HepG2 (cell line): ENCODE measurements around the gene INAFM1. TPM values are rescaled to one million over a fixed set of nuclear protein-coding genes. Genes with fewer than 3 reads are reported as not detected.

Experiments used
- ATAC-seq: fragments of 200-7000 bp; cut with Tn5 transposase; 3 replicates; pipeline ENCODE4 v1.9.1; 2020; ENCODE audit warnings: mild to moderate bottlenecking, moderate library complexity
- BruUV-seq: library from RNA; stranded (reverse); fragments of 400-500 nt; replicated peaks from 2 replicates; lab custom pipeline; 2021; lab: Mats Ljungman, UMichigan
- CTCF ChIA-PET: fragments of 300-600 bp; formaldehyde crosslinking; extraction: SDS; loops from one replicate; lab custom pipeline; 2021; ENCODE audit warnings: low total read pairs, inconsistent platforms, low intra/inter-chr PET ratio; lab: Yijun Ruan, JAX
- POLR2A ChIA-PET: fragments of 350-600 bp; sonication (Branson Sonifier 250); formaldehyde crosslinking; loops from one replicate; lab custom pipeline; 2020; ENCODE audit warnings: antibody characterized with exemption, inconsistent platforms; lab: Yijun Ruan, JAX
- DNase-seq: peaks from one replicate; pipeline ENCODE4 v3.0.0-alpha.2; 2015; ENCODE audit warnings: low spot score
- FAIRE-seq: peaks from 3 replicates; lab custom pipeline; 2011; peaks lifted over from hg19 to GRCh38; lab: Jason Lieb, UNC
- H2AFZ ChIP-seq: one replicate; pipeline ENCODE4 v1.6.1; 2011; ENCODE audit warnings: low read length, inconsistent platforms
- H3K27ac ChIP-seq: fragments of 300-600 bp; 3 replicates; pipeline ENCODE4 v1.8.0; 2011; ENCODE audit warnings: mixed run types, mild to moderate bottlenecking, mixed read lengths, low read length, inconsistent platforms; ENCODE audit not compliant: insufficient read depth; ENCODE audit errors: extremely low read length
- H3K27me3 ChIP-seq, 2 experiments: fragments of 200-600 bp in 1 of 2; 2 replicates in 1 of 2; 3 replicates in 1 of 2; pipeline versions ENCODE4 v1.6.0 to v1.8.0; 2011; ENCODE audit warnings: low read length in 2 of 2, mild to moderate bottlenecking in 2 of 2, moderate library complexity in 2 of 2, inconsistent platforms in 1 of 2; ENCODE audit not compliant: insufficient read depth in 2 of 2, control insufficient read depth in 1 of 2
- H3K36me3 ChIP-seq, 2 experiments: fragments of 200-600 bp in 1 of 2; replicated peaks in 1 of 2; 2 replicates in 1 of 2; 3 replicates in 1 of 2; pipeline versions ENCODE4 v1.5.1 to v1.8.0; 2011; ENCODE audit warnings: low read length in 2 of 2, inconsistent platforms in 1 of 2; ENCODE audit not compliant: insufficient read depth in 2 of 2, control insufficient read depth in 1 of 2
- H3K4me1 ChIP-seq: 2 replicates; pipeline ENCODE4 v1.5.1; 2012; ENCODE audit warnings: low read length, inconsistent platforms; ENCODE audit not compliant: insufficient read depth
- H3K4me2 ChIP-seq: 2 replicates; pipeline ENCODE4 v1.6.0; 2011; ENCODE audit warnings: low read depth, low read length, inconsistent platforms
- H3K4me3 ChIP-seq, 3 experiments: fragments of 200-600 bp in 1 of 3; sonication (generic), shearing (Covaris generic) in 1 of 3; replicated peaks in 1 of 3; 2 replicates each; pipeline ENCODE4 v1.5.1; 2011 to 2016; ENCODE audit warnings: low read length in 3 of 3, inconsistent platforms in 2 of 3, low read depth in 2 of 3, mild to moderate bottlenecking in 2 of 3, control low read depth in 1 of 3, mixed read lengths in 1 of 3; ENCODE audit not compliant: insufficient read depth in 1 of 3
- H3K79me2 ChIP-seq: one replicate; pipeline ENCODE4 v1.6.1; 2011; ENCODE audit warnings: low read length, inconsistent platforms; ENCODE audit not compliant: insufficient read depth
- H3K9ac ChIP-seq: 2 replicates; pipeline ENCODE4 v1.6.0; 2011; ENCODE audit warnings: mild to moderate bottlenecking, low read depth, low read length, inconsistent platforms; ENCODE audit not compliant: insufficient read depth
- H3K9me3 ChIP-seq: 2 replicates; pipeline ENCODE4 v1.5.1; 2012; ENCODE audit warnings: mild to moderate bottlenecking, low read length
- H4K20me1 ChIP-seq: 2 replicates; pipeline ENCODE4 v1.6.0; 2011; ENCODE audit warnings: inconsistent platforms, mild to moderate bottlenecking, low read length, moderate library complexity; ENCODE audit not compliant: insufficient read depth
- FOSL2 ChIP-seq: sonication (generic); formaldehyde crosslinking; IDR thresholded peaks from 2 replicates; pipeline ENCODE4 v1.4.0; 2020; ENCODE audit warnings: missing genetic modification reagents
- GZF1 ChIP-seq: sonication (generic); formaldehyde crosslinking; IDR thresholded peaks from 2 replicates; pipeline ENCODE4 v1.5.1; 2020; ENCODE audit warnings: mild to moderate bottlenecking, missing genetic modification reagents
- JARID2 ChIP-seq: sonication (generic); formaldehyde crosslinking; IDR thresholded peaks from 2 replicates; pipeline ENCODE4 v1.8.1; 2023; ENCODE audit warnings: missing genetic modification reagents, inconsistent platforms; ENCODE audit not compliant: insufficient replicate concordance
- MIXL1 ChIP-seq: IDR thresholded peaks from 2 replicates; pipeline ENCODE4 v1.6.1; 2016
- MTF1 ChIP-seq: sonication (generic); formaldehyde crosslinking; IDR thresholded peaks from 2 replicates; pipeline ENCODE4 v1.5.0; 2020; ENCODE audit warnings: missing genetic modification reagents
- NFE2L1 ChIP-seq: sonication (generic); formaldehyde crosslinking; IDR thresholded peaks from 2 replicates; pipeline ENCODE4 v1.4.0; 2020; ENCODE audit warnings: missing genetic modification reagents, mild to moderate bottlenecking, borderline replicate concordance
- NR2C2 ChIP-seq: sonication (generic); formaldehyde crosslinking; IDR thresholded peaks from 2 replicates; pipeline ENCODE4 v1.4.0; 2020; ENCODE audit warnings: missing genetic modification reagents, mild to moderate bottlenecking, moderate library complexity, borderline replicate concordance
- SATB2 ChIP-seq: sonication (generic); formaldehyde crosslinking; IDR thresholded peaks from 2 replicates; pipeline ENCODE4 v1.5.0; 2020; ENCODE audit warnings: missing genetic modification reagents
- ZKSCAN5 ChIP-seq: sonication (generic); formaldehyde crosslinking; IDR thresholded peaks from 2 replicates; pipeline ENCODE4 v1.5.1; 2020; ENCODE audit warnings: mild to moderate bottlenecking, missing genetic modification reagents
- ZNF292 ChIP-seq: sonication (generic); formaldehyde crosslinking; IDR thresholded peaks from 2 replicates; pipeline ENCODE4 v1.8.1; 2022; ENCODE audit warnings: mild to moderate bottlenecking, low read depth, missing genetic modification reagents, borderline replicate concordance
- ZNF564 ChIP-seq: sonication (generic); formaldehyde crosslinking; IDR thresholded peaks from 2 replicates; pipeline ENCODE4 v1.8.1; 2023; ENCODE audit warnings: mild to moderate bottlenecking, missing genetic modification reagents
- ZNF570 ChIP-seq: sonication (generic); formaldehyde crosslinking; IDR thresholded peaks from 2 replicates; pipeline ENCODE4 v1.4.0; 2020; ENCODE audit warnings: mild to moderate bottlenecking, missing genetic modification reagents, borderline replicate concordance
- ZNF788 ChIP-seq: sonication (generic); formaldehyde crosslinking; IDR thresholded peaks from 2 replicates; pipeline ENCODE4 v1.5.0; 2020; ENCODE audit warnings: mild to moderate bottlenecking, missing genetic modification reagents, borderline replicate concordance
- WGBS: methylation state at CpG from one replicate; pipeline ENCODE4 v1.1.6; 2017; ENCODE audit warnings: low lambda C conversion rate; 5-methylcytosine and 5-hydroxymethylcytosine counted together
- in situ Hi-C: cut with HindIII; loops from 2 replicates; pipeline ENCODE4 v1.10.0; 2017; ENCODE audit warnings: low pct_unique_long_range_greater_than_20kb; ENCODE audit not compliant: extremely low pct_ligation_motif_present
- intact Hi-C: fragments of 100-400 bp; cut with micrococcal nuclease; formaldehyde crosslinking; loops from one replicate; pipeline ENCODE4 v1.10.0; 2022; ENCODE audit not compliant: unreplicated experiment
- polyA plus RNA-seq, 8 experiments: library from polyadenylated mRNA; depleted of rRNA in 3 of 8; stranded (reverse) in 7 of 8; unstranded in 1 of 8; fragments of >200 nt; fragmentation: Illumina TruSeq in 4 of 8; extraction: Trizol in 4 of 8; gene quantifications; 2 replicates each; pipeline versions ENCODE4 v1.2.1 to v1.2.3, GENCODE V29; 2011 to 2016; ENCODE audit warnings: low read depth in 4 of 8, missing spikeins in 1 of 8, mixed read lengths in 1 of 8; ENCODE audit not compliant: insufficient read depth in 1 of 8
- total RNA-seq, 5 experiments: library from RNA; depleted of rRNA; stranded (reverse); fragments of >200 nt; fragmentation: Illumina TruSeq; extraction: Trizol; gene quantifications; 2 replicates each; pipeline ENCODE4 v1.2.3, GENCODE V29; 2016; ENCODE audit warnings: low read depth in 1 of 5
- TF ChIP-seq, protein P1 (sequence below): sonication (generic); formaldehyde crosslinking; IDR thresholded peaks from 2 replicates; pipeline ENCODE4 v1.4.0; 2020; ENCODE audit warnings: missing genetic modification reagents
- TF ChIP-seq, protein P2 (sequence below): IDR thresholded peaks from 2 replicates; pipeline ENCODE4 v1.6.1; 2016
- TF ChIP-seq, protein P3 (sequence below): sonication (generic); formaldehyde crosslinking; IDR thresholded peaks from 2 replicates; pipeline ENCODE4 v1.4.0; 2020; ENCODE audit warnings: missing genetic modification reagents

Gene INAFM1
- total and polyA plus RNA-seq, 2 of the 13 experiments (the other 11 are each of a cell fraction or from before 2014, with no cell fraction given): 0.88 to 1.9 TPM

DNA sequence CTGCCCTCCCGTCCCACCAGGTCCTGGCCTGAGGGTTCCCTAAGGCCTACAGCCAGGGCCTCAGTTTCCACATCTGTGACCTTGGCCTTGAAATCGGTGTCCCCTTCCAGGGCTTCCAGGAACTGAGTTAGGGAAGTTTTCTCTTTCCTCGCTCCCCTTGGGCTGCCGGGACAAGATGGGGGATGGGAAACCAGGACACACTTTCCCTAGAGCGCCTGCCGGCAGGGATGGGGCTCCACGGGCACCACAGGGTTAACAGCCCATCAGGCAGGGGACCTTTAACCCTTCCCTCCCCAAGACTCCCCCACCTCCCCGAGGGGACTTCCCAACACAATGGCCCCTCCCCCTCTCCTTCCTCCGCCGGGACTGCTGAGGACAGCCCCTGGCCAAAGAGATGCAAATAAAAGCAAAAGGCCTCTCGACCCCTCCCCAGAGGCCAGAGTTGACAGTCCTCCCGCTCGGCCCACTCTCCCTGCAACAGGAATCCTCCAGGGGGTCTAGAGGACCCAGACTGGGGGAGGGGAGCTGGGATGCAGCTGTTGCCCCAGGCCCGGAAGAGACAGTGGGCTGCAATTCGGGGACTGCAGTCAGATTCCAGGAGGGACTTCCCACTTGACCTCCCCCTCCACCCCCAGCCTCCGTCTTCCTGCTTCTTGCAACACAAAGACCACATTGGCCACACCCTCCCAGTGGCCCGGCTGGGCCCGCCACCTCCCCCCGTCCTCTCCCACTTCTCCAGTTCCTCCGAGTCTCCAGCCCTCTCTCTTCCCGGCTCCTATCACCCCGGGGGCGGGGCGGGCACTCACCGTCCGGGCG lies 47.1 kb upstream of the INAFM1 start (continued):
- TF ChIP-seq NR2C2 (CRISPR knock-in tag) (peak; percentile 75), SATB2 (CRISPR knock-in tag) (no peak), MIXL1 (no peak)
- TF ChIP-seq, protein P1, sequence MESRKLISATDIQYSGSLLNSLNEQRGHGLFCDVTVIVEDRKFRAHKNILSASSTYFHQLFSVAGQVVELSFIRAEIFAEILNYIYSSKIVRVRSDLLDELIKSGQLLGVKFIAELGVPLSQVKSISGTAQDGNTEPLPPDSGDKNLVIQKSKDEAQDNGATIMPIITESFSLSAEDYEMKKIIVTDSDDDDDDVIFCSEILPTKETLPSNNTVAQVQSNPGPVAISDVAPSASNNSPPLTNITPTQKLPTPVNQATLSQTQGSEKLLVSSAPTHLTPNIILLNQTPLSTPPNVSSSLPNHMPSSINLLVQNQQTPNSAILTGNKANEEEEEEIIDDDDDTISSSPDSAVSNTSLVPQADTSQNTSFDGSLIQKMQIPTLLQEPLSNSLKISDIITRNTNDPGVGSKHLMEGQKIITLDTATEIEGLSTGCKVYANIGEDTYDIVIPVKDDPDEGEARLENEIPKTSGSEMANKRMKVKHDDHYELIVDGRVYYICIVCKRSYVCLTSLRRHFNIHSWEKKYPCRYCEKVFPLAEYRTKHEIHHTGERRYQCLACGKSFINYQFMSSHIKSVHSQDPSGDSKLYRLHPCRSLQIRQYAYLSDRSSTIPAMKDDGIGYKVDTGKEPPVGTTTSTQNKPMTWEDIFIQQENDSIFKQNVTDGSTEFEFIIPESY (CRISPR knock-in tag): no peak
- TF ChIP-seq, all 625 proteins: peak for 183

DNA sequence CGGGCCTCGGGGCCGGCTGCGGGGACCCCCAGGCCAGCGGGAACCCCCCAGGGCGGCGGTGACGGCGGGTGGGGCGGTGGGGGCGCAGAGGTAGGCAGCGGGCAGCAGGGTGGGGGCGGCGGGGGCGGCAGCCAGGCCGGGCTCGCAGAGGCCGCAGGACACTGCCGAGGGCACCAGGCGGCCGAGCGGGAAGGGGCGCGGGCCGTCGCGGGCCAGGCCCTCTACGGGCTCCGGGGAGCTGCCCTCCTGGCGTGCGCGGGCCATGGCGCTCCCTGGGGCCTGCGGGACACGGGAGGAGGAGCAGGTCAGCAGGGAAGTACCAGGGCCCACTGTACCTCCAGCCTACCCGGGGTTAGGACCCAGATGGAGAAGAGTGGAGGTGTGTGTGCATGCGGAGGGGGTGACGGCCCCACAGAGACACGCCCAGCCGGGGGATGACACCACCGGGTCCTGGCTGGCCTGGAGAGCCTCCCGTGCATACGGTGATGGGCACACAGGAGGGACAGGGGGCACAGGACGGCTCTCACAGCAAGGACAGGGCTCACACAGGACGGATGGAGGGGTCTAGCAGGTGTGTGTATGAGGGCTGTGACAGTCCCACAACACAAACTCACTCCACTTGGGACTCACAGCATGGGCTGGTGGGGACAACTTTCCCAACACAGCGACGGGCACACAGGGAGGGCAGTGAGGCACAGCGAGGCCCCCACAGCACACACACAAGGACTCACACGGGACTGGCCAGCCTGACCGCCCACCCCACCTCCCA lies 46.3 kb upstream of the INAFM1 start:
- peak overlapping the region; percentile 99 for H3K9ac ChIP-seq
- POLR2A ChIA-PET: interaction anchor here (3.1 to 4.3 kb wide), 6 partner anchors 11 to 115 kb away, joined by 11 to 93 read pairs (median 41); partner anchors contain the start of genes CCDC9 and ZC3H4
- H3K4me1 ChIP-seq: peaks cover 42% of the 10 kb centered on the region
- H3K27me3 ChIP-seq: peaks cover 0 to 4% of the 10 kb centered on the region in 2 experiments; a peak in 1 of 5 replicates
- DNase-seq (peak; percentile 69), ATAC-seq (peak; percentile 46), FAIRE-seq (no peak)
- H4K20me1 ChIP-seq: peaks cover 20% of the 10 kb centered on the region
- H3K27ac ChIP-seq: peak overlapping the region; percentile 93
- H3K79me2 ChIP-seq: peaks cover 23% of the 10 kb centered on the region
- in situ Hi-C loops: no loop called here
- no peaks in the 10 kb centered on the region for H3K9me3 ChIP-seq
- no peak overlapping the region for H2AFZ ChIP-seq
- intact Hi-C loops: no loop called here
- H3K4me3 ChIP-seq: peak overlapping the region; percentile 94 to 100 (median 95)
- no TSS peak for BruUV-seq
- CTCF ChIA-PET: no interaction called here
- WGBS: 0% methylated on average over 6 of the region's 50 CpGs
- peak overlapping the region; percentile 94 for H3K4me2 ChIP-seq
- H3K36me3 ChIP-seq: peaks cover 5 to 10% of the 10 kb centered on the region in 2 experiments; a peak in 4 of 5 replicates
- TF ChIP-seq NFE2L1 (CRISPR knock-in tag) (no peak), ZKSCAN5 (CRISPR knock-in tag) (no peak), FOSL2 (CRISPR knock-in tag) (peak; percentile 42; the same call in 1 of the 2 replicates), JARID2 (CRISPR knock-in tag) (no peak), ZNF788 (CRISPR knock-in tag) (0 out of 2 replicates have a peak, but pooled peaks have one; percentile 28), ZNF564 (CRISPR knock-in tag) (no peak), MTF1 (CRISPR knock-in tag) (0 out of 2 replicates have a peak, but pooled peaks have one; percentile 9), ZNF570 (CRISPR knock-in tag) (no peak), GZF1 (CRISPR knock-in tag) (no peak), ZNF292 (CRISPR knock-in tag) (no peak)
- TF ChIP-seq, protein P2, sequence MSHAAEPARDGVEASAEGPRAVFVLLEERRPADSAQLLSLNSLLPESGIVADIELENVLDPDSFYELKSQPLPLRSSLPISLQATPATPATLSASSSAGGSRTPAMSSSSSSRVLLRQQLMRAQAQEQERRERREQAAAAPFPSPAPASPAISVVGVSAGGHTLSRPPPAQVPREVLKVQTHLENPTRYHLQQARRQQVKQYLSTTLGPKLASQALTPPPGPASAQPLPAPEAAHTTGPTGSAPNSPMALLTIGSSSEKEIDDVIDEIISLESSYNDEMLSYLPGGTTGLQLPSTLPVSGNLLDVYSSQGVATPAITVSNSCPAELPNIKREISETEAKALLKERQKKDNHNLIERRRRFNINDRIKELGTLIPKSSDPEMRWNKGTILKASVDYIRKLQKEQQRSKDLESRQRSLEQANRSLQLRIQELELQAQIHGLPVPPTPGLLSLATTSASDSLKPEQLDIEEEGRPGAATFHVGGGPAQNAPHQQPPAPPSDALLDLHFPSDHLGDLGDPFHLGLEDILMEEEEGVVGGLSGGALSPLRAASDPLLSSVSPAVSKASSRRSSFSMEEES (CRISPR knock-in tag): no peak
- TF ChIP-seq, protein P3, sequence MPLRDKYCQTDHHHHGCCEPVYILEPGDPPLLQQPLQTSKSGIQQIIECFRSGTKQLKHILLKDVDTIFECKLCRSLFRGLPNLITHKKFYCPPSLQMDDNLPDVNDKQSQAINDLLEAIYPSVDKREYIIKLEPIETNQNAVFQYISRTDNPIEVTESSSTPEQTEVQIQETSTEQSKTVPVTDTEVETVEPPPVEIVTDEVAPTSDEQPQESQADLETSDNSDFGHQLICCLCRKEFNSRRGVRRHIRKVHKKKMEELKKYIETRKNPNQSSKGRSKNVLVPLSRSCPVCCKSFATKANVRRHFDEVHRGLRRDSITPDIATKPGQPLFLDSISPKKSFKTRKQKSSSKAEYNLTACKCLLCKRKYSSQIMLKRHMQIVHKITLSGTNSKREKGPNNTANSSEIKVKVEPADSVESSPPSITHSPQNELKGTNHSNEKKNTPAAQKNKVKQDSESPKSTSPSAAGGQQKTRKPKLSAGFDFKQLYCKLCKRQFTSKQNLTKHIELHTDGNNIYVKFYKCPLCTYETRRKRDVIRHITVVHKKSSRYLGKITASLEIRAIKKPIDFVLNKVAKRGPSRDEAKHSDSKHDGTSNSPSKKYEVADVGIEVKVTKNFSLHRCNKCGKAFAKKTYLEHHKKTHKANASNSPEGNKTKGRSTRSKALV (CRISPR knock-in tag): no peak
